Inflammatory macrophage (primary cell): Measurements from ENCODE around the gene PRELID2.
A peak's percentile ranks its signal among the peaks of the same experiment; 100 is the strongest.
"Not testable (repeated sequence)": the region's sequence is repeated elsewhere in the genome, so short reads cannot be mapped to it uniquely, and the experiment has no call there.

Source experiments
- DNase-seq, 2 donors: peaks; one replicate each; pipeline ENCODE4 v3.0.0-alpha.2; 2020 to 2022

The PRELID2 gene

DNA sequence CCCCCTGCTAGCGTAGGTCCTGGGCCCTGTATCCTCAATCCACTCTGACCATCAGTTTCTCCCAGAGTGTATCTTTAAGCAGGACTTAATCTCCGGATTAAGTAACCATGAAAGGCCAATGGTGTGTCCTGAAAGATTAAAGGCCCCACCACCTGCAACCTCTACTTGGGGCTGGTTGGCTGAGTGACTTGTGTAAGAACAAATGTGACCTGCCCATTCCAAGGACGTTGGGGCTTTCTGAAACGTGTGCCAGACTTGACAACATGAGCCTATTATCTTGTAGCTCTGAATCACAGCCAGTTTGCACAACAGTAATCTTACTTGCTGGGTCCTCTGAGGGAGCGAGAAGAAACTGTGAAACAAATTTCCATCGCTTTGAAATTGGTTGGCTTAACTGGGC lies 3.1 kb upstream of the PRELID2 start:
- DNase-seq: no peak

GRCh38 chr5:145836241-145836640 lies 1.1 kb upstream of the PRELID2 start:
- not testable (repeated sequence) for DNase-seq

- no peak for DNase-seq
Measured at GRCh38 chr5:145835848-145836239, 702 bp upstream of the PRELID2 start.

- DNase-seq: no peak
Measured at GRCh38 chr5:145834554-145834916, 607 bp downstream of the PRELID2 start.

DNA sequence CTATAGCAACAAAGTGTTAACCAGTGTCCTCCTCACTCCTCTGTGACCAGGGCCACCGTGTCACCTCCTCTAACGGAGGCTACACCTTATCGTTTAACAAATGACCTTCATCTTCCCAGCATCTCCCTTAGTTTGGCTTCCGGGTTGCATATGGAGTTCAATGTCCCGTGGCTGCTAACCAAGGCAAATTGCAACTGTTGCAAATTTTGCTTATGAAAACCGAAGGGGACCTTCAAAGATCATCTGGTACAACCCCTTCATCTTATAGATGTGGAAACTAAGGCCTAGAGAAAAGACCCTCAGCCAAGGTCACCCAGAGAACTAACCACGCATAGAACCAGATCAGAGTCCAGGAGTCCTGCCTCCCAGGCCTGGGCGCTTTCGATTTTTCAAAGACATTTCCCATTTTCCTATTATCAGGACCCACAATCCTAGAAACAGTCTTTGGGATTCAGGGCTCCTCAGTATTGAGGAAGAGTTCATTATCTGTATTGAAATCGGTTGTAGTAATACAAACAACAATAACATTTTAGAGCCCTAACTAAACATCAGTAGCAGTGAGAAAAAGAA lies 1.4 kb downstream of the PRELID2 start:
- DNase-seq: no peak

GRCh38 chr5:145830594-145830993 lies 4.5 kb downstream of the PRELID2 start:
- no peak for DNase-seq

DNA sequence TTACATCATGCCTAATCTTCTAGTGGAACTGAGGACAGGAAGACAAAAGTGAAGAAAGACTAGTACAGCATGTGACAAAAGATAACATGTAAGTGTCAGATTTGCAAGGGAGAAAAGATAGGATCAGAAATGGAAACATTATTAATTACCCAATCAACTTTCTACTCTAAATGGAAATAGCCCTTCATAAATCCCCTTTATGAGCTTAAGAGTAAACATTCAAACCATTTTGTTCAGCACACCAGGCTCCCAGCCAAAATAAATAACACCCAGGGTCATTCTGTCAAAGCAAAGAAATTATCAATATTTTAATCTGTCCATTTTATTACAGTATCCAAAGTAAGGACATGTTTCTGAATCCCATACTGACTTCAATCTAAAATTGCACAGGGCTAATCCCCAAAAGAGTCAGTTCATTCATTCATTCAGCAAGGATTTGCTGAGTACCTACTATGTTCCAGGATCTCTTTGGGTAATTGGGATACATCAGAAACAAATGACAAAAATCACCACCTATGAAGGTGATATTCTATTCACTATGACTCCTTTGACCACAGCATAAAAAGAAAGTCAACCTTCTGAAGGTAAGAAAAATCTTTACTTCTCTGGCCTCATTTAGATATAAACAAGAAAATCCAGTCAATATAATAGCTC lies 5.3 kb downstream of the PRELID2 start:
- DNase-seq: no peak

DNA sequence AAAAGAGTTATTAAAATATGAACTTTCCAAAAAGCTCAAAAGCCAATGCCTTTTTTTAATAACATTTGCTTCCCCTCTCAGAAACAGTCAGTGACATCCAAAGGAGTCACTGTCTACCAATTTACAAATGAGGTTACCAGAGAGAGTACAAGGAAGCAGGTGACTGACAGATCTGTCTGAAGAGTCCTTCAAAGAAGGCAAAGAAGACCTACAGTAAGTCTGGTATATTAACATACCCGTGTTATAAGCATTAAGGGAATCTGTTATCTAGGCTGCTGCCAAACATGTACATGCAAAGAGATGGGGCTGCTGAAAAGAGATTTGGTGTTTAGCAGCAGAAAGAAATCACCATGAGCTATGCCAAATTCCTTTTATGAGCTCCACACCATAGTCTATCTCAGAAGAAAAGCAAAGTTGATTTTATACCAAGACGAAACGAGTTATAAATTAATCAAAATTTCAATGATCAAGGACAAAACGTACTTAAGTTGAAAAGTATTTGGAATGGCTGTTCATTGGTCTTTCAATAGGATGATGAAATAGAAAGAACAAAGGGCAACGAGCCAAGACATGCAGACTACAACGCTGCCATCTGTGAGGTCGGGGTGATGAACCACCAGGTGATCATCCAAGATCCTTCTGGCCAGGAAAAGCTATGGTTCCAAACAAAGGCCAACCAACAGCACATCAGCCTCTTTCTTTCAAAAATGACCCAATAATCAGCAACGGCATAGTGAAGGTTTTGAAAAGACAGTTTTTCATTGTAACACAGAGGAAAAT lies 8.1 kb downstream of the PRELID2 start:
- DNase-seq: no peak

- DNase-seq: peak; percentile 36 to 52
Measured at GRCh38 chr5:145825751-145826180, 9.4 kb downstream of the PRELID2 start.

GRCh38 chr5:145824040-145824439 lies 11.1 kb downstream of the PRELID2 start:
- DNase-seq: no peak

GRCh38 chr5:145818604-145819003 lies 16.5 kb downstream of the PRELID2 start:
- peak in 1 of 2 donors; percentile 14 for DNase-seq

DNA sequence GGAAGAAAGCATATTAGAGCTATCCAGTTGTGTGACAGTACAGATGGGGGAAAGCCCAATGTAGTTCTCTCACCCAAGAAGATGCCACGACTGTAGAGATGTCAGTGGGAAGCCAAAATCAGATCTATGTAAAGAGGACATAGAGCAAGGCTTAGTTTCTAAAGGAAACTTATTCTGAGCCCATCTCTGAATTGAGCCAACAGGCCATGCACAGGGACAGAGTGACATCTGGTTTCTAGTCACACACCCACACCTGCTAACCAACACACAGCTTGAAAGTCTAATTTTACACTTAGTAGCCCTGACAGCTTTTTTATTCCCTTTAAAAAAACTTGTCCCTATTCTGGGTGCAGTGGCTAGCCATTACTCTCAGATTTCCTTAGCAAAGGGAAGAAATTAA lies 22.3 kb downstream of the PRELID2 start:
- DNase-seq: no peak

- DNase-seq: peak in 1 of 2 donors; percentile 34
Measured at GRCh38 chr5:145811834-145812625, 23.1 kb downstream of the PRELID2 start.

GRCh38 chr5:145806923-145807322 lies 28.2 kb downstream of the PRELID2 start:
- no peak for DNase-seq

- DNase-seq: no peak
Measured at GRCh38 chr5:145805819-145806218, 29.3 kb downstream of the PRELID2 start.

- no peak for DNase-seq
Measured at GRCh38 chr5:145804701-145805100, 30.4 kb downstream of the PRELID2 start.

GRCh38 chr5:145803112-145804004 lies 31.8 kb downstream of the PRELID2 start:
- DNase-seq: no peak

GRCh38 chr5:145801195-145801594 lies 33.9 kb downstream of the PRELID2 start:
- DNase-seq: no peak

- DNase-seq: no peak
Measured at GRCh38 chr5:145800181-145800580, 35.0 kb downstream of the PRELID2 start.

- not testable (repeated sequence) for DNase-seq
Measured at GRCh38 chr5:145798503-145798902, 36.6 kb downstream of the PRELID2 start.

GRCh38 chr5:145797336-145797735 lies 37.8 kb downstream of the PRELID2 start:
- no peak for DNase-seq

DNA sequence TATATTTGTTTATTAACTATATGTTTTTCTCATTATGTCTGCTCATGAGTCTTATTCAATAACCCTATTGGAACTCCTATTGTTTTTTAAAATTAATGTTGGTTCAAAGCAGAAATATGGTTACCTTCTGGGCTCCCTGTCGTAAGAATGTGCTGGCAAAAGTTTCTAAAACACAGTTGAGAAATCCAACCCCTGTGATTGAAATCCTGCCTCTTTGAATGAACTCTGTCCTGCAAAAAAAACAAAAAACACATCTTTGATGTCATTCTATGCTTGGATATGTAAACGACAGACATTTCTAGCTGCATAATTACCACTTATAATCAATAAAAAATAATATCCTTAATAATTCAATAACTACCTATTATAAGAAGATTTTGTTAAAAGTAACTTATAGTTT lies 38.8 kb downstream of the PRELID2 start:
- no peak for DNase-seq
